ENCODE measurements around the gene DDA1.
A peak's percentile ranks its signal among the peaks of the same experiment; 100 is the strongest.

The DDA1 gene

GRCh38 chr19:17334414-17335409 lies 25.3 kb downstream of the DDA1 start, which contains the start of gene ANO8:
Gene ANO8, minus strand, starts transcription at chr19:17334855. Its CDS starts 185 bp downstream, at chr19:17334670.
- peak within 1 kb of the TSS; percentile 69 for H3K4me3 ChIP-seq (ENCODE audit: low read length)
- no peak for TF ChIP-seq ZNF274 (IDR thresholded peaks at IDR 0.05; ENCODE audit: low read depth, low read length)

GRCh38 chr19:17335575-17335974 lies 26.2 kb downstream of the DDA1 start:
- H3K4me3 ChIP-seq (ENCODE audit: low read length) = no peak overlapping the region
- no peak for TF ChIP-seq ZNF274 (IDR thresholded peaks at IDR 0.05; ENCODE audit: low read depth, low read length)

- H3K4me3 ChIP-seq (ENCODE audit: low read length) = peak within 1 kb of the TSS; percentile 83
- no peak for TF ChIP-seq ZNF274 (IDR thresholded peaks at IDR 0.05; ENCODE audit: low read depth, low read length)
Measured at GRCh38 chr19:17336872-17337674, 27.7 kb downstream of the DDA1 start, which contains the start of gene GTPBP3. Gene GTPBP3, plus strand, starts transcription at chr19:17337553. Its CDS starts 59 bp downstream, at chr19:17337612.

- peak overlapping the region; percentile 83 for H3K4me3 ChIP-seq (ENCODE audit: low read length)
- no peak for TF ChIP-seq ZNF274 (IDR thresholded peaks at IDR 0.05; ENCODE audit: low read depth, low read length)
Measured at GRCh38 chr19:17337675-17338432, 28.5 kb downstream of the DDA1 start.

GRCh38 chr19:17338433-17339078 lies 29.2 kb downstream of the DDA1 start:
- H3K4me3 ChIP-seq (ENCODE audit: low read length) = peak overlapping the region; percentile 83; the same call in 1 of the 2 replicates
- no peak for TF ChIP-seq ZNF274 (IDR thresholded peaks at IDR 0.05; ENCODE audit: low read depth, low read length)

- no peak for TF ChIP-seq ZNF274 (IDR thresholded peaks at IDR 0.05; ENCODE audit: low read depth, low read length)
- no peak overlapping the region for H3K4me3 ChIP-seq (ENCODE audit: low read length)
Measured at GRCh38 chr19:17339088-17339741, 29.9 kb downstream of the DDA1 start.

- TF ChIP-seq ZNF274 (IDR thresholded peaks at IDR 0.05; ENCODE audit: low read depth, low read length) = no peak
- H3K4me3 ChIP-seq (ENCODE audit: low read length) = no peak overlapping the region
Measured at GRCh38 chr19:17340302-17340870, 31.0 kb downstream of the DDA1 start.

- no peak for TF ChIP-seq ZNF274 (IDR thresholded peaks at IDR 0.05; ENCODE audit: low read depth, low read length)
- H3K4me3 ChIP-seq (ENCODE audit: low read length) = no peak overlapping the region
Measured at GRCh38 chr19:17340871-17341357, 31.6 kb downstream of the DDA1 start.

- H3K4me3 ChIP-seq (ENCODE audit: low read length) = no peak overlapping the region
- TF ChIP-seq ZNF274 (IDR thresholded peaks at IDR 0.05; ENCODE audit: low read depth, low read length) = no peak
Measured at GRCh38 chr19:17341386-17341785, 32.0 kb downstream of the DDA1 start.

- TF ChIP-seq ZNF274 (IDR thresholded peaks at IDR 0.05; ENCODE audit: low read depth, low read length) = no peak
- no peak overlapping the region for H3K4me3 ChIP-seq (ENCODE audit: low read length)
Measured at GRCh38 chr19:17341845-17342244, 32.5 kb downstream of the DDA1 start.

- no peak overlapping the region for H3K4me3 ChIP-seq (ENCODE audit: low read length)
- TF ChIP-seq ZNF274 (IDR thresholded peaks at IDR 0.05; ENCODE audit: low read depth, low read length) = no peak
Measured at GRCh38 chr19:17346109-17346671, 36.8 kb downstream of the DDA1 start.

GRCh38 chr19:17347361-17347760 lies 38.0 kb downstream of the DDA1 start:
- TF ChIP-seq ZNF274 (IDR thresholded peaks at IDR 0.05; ENCODE audit: low read depth, low read length) = no peak
- H3K4me3 ChIP-seq (ENCODE audit: low read length) = no peak overlapping the region

Measured in GM08714 (cell line).